HEK293T (cell line): ENCODE results near the gene LMAN2.

Experiments
- CTCF ChIA-PET: fragments of 350-600 bp; formaldehyde crosslinking; extraction: SDS; loops from one replicate; lab custom pipeline; 2021; ENCODE audit warnings: antibody characterized with exemption, inconsistent platforms; lab: Yijun Ruan, JAX
- POLR2A ChIA-PET: fragments of 350-600 bp; formaldehyde crosslinking; extraction: SDS; loops from one replicate; lab custom pipeline; 2020; ENCODE audit warnings: antibody characterized with exemption, inconsistent platforms; lab: Yijun Ruan, JAX
- DNase-seq: peaks from one replicate; pipeline ENCODE4 v3.0.0; 2012; ENCODE audit warnings: mixed read lengths; ENCODE audit errors: extremely low spot score
- ARNT ChIP-seq: fragments of 450-650 bp; IDR thresholded peaks from 2 replicates; pipeline ENCODE4 v1.6.1; 2017; ENCODE audit warnings: mild to moderate bottlenecking
- BHLHE40 ChIP-seq: fragments of 450-650 bp; IDR thresholded peaks from 2 replicates; pipeline ENCODE4 v1.6.1; 2016; ENCODE audit warnings: mild to moderate bottlenecking, moderate library complexity, borderline replicate concordance
- CTBP1 ChIP-seq: fragments of 450-650 bp; IDR thresholded peaks from 2 replicates; pipeline ENCODE4 v1.6.1; 2016; ENCODE audit warnings: borderline replicate concordance
- ELF4 ChIP-seq: fragments of 450-650 bp; IDR thresholded peaks from 2 replicates; pipeline ENCODE4 v1.6.1; 2017; ENCODE audit warnings: antibody characterized with exemption
- FOXA1 ChIP-seq: fragments of 450-650 bp; IDR thresholded peaks from 2 replicates; pipeline ENCODE4 v1.6.1; 2016; ENCODE audit warnings: mild to moderate bottlenecking
- FOXK2 ChIP-seq: fragments of 450-650 bp; IDR thresholded peaks from 2 replicates; pipeline ENCODE4 v1.6.1; 2016; ENCODE audit warnings: mild to moderate bottlenecking
- FOXM1 ChIP-seq: fragments of 450-650 bp; IDR thresholded peaks from 2 replicates; pipeline ENCODE4 v1.6.1; 2017; ENCODE audit warnings: mild to moderate bottlenecking, borderline replicate concordance
- HDGF ChIP-seq: fragments of 450-650 bp; IDR thresholded peaks from 2 replicates; pipeline ENCODE4 v1.6.1; 2017; ENCODE audit warnings: antibody characterized with exemption, borderline replicate concordance
- L3MBTL2 ChIP-seq: fragments of 450-650 bp; conservative IDR thresholded peaks from 2 replicates; pipeline ENCODE4 v1.6.1; 2016; ENCODE audit warnings: mild to moderate bottlenecking
- LEF1 ChIP-seq: fragments of 450-650 bp; IDR thresholded peaks from 2 replicates; pipeline ENCODE4 v1.6.1; 2017; ENCODE audit warnings: mild to moderate bottlenecking, borderline replicate concordance
- NFRKB ChIP-seq: fragments of 450-650 bp; IDR thresholded peaks from 2 replicates; pipeline ENCODE4 v1.6.1; 2016; ENCODE audit warnings: mild to moderate bottlenecking, moderate library complexity
- SP1 ChIP-seq: fragments of 450-650 bp; IDR thresholded peaks from 2 replicates; pipeline ENCODE4 v1.6.1; 2017
- SUZ12 ChIP-seq: fragments of 450-650 bp; IDR thresholded peaks from 2 replicates; pipeline ENCODE4 v1.6.1; 2016; ENCODE audit warnings: mild to moderate bottlenecking
- TARDBP ChIP-seq: fragments of 450-650 bp; IDR thresholded peaks from 2 replicates; pipeline ENCODE4 v1.6.1; 2016
- ZNF384 ChIP-seq: fragments of 450-650 bp; IDR thresholded peaks from 2 replicates; pipeline ENCODE4 v1.6.1; 2016
- TF ChIP-seq, protein P1 (sequence below): fragments of 450-650 bp; IDR thresholded peaks from 2 replicates; pipeline ENCODE4 v1.6.1; 2016

The LMAN2 gene, protein sequence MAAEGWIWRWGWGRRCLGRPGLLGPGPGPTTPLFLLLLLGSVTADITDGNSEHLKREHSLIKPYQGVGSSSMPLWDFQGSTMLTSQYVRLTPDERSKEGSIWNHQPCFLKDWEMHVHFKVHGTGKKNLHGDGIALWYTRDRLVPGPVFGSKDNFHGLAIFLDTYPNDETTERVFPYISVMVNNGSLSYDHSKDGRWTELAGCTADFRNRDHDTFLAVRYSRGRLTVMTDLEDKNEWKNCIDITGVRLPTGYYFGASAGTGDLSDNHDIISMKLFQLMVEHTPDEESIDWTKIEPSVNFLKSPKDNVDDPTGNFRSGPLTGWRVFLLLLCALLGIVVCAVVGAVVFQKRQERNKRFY

DNA sequence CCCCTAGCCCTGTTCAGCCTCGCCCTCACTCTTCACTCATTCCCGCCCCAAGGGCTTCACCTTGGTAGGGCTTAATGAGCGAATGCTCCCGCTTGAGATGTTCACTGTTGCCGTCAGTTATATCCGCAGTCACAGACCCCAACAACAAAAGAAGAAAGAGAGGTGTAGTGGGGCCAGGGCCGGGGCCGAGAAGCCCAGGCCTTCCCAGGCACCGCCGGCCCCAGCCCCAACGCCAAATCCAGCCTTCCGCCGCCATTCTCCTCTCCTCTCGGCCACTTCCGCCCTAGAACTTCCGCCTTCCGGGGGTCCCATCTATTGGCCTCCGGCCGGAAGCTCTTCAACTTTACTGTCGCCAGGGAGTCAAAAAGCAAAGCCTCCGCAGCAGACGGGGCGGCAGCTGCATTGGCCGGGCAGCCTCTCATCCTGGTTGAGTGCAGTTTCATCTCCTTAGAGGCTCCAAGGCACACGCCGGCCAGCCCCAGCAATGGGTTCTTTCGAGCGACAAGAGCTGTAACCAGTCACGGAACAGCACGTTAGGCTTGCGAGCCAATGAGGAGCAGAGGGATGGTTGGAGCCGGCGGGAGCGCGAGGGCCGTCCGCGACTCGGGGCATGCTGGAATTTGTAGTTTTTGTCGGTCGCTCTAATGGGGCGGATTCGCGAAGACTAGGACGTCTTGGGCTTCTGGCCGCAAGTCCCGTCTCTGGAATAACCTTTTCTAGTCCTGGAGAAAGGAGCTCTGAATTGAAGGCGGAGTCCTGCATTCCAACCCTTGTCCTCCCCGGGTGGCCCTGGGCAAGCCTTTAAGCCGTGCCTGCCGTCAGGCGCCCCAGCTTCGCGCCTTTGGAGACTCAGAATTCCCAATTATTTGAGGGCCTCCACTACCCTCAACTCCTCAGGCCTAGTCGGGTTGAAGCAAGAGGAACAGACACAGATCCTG is at the start of gene LMAN2:
Gene LMAN2 (minus strand): TSS at position 277 of the 938 bp plus-strand sequence. CDS start 21 bp downstream, at position 256.
- peak; percentile 97 for DNase-seq
- no peak for TF ChIP-seq FOXM1
- TF ChIP-seq L3MBTL2, result peak; percentile 81
- TF ChIP-seq SP1, result no peak
- TF ChIP-seq, protein P1, sequence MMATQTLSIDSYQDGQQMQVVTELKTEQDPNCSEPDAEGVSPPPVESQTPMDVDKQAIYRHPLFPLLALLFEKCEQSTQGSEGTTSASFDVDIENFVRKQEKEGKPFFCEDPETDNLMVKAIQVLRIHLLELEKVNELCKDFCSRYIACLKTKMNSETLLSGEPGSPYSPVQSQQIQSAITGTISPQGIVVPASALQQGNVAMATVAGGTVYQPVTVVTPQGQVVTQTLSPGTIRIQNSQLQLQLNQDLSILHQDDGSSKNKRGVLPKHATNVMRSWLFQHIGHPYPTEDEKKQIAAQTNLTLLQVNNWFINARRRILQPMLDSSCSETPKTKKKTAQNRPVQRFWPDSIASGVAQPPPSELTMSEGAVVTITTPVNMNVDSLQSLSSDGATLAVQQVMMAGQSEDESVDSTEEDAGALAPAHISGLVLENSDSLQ, result peak; percentile 99
- TF ChIP-seq CTBP1, result no peak; the same call in 1 of the 2 replicates
- no peak for TF ChIP-seq FOXA1
- TF ChIP-seq FOXK2, result no peak
- no peak for TF ChIP-seq ZNF384
- TF ChIP-seq NFRKB, result peak; percentile 60; the same call in 1 of the 2 replicates
- TF ChIP-seq BHLHE40, result no peak
- no peak for TF ChIP-seq ARNT
- peak; percentile 99 for TF ChIP-seq ELF4
- TF ChIP-seq TARDBP, result no peak
- no peak for TF ChIP-seq LEF1
- TF ChIP-seq HDGF, result no peak
- no peak for TF ChIP-seq SUZ12
- ChIA-PET POLR2A (interaction anchor here (0.7 to 4.2 kb wide), 20 partner anchors 9 to 104 kb away, joined by 3 to 42 read pairs (median 4); partner anchors contain the start of gene GRK6), CTCF (interaction anchor here (0.7 to 1.6 kb wide), 7 partner anchors 9 to 725 kb away, joined by 3 to 5 read pairs (median 4); no protein-coding TSS in a partner anchor)

DNA sequence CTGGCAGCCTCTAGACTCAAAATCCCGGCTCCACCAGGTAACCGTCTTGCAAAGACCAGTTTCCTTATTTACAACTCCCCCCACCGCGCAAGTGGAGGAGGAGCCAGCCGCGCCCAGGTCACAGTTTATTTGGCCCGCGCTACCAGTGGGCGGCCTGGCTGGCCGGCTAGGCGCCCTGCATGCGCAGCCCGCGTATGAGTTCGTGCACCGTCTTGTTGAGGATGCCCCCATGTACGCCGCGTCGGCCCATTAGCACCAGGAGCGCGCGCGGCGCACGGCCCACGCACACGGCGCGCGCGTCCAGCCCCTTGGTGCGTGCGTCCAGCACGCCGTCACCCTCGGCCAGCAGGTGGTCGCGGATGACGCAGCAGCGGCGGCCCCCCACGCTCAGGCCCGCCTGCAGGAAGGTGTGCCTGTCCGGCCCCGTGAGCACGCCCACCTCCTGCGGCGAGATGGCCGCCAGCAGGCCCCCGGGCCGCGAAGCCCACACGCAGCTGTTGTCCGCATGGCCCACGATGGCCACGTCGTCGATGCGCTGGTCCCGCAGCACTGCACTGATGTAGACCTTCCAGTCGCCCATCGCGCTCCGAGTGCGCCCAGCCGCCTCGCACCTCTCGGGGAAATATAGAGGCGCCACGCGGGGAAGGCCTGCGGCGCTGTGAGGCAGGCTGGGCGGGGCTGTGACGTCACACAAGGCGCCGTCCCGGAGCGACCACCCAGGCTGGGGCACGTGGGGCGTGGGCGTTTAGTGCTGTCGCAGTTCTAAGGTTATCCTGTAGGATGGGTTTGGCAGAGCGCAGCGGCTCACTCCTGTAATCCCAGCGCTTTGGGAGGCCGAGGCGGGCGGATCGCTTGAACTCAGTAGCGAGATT is 48.8 kb upstream of the LMAN2 start, which contains the start of gene PFN3:
Gene PFN3 (minus strand): TSS at position 665 of the 872 bp plus-strand sequence. CDS start 85 bp downstream, at position 580.
- CTCF ChIA-PET, result interaction anchor here (4.4 kb wide), 1 partner anchor 10 kb away, joined by 56 read pairs; no protein-coding TSS in a partner anchor
- POLR2A ChIA-PET, result no interaction called here
- no peak for DNase-seq
- TF ChIP-seq LEF1 (no peak), FOXA1 (no peak), CTBP1 (no peak), TARDBP (no peak), FOXM1 (no peak), NFRKB (no peak), ELF4 (no peak), ZNF384 (no peak), BHLHE40 (no peak)

DNA sequence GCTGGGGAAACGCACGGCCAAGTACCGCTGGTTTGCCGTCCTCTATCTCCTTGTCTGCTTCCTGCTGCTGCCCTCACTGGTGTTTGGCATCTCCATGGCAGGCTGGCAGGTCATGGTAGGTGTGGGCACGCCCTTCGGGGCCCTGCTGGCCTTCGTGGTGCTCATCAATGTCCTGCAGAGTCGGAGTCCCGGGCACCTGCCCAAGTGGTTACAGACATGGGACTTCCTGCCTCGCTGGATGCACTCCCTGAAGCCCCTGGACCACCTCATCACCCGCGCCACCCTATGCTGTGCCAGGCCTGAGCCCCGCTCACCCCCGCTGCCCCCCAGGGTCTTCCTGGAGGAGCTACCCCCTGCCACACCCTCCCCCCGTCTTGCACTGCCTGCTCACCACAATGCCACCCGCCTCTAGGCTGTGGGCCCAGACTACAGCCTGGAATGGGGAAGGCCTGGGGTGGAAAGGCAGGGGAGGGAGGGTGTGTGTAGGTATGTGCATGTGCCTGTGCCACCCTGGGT is 46.5 kb upstream of the LMAN2 start:
- POLR2A ChIA-PET, result no interaction called here
- DNase-seq, result no peak
- TF ChIP-seq ZNF384 (no peak), HDGF (no peak), L3MBTL2 (no peak), LEF1 (no peak), NFRKB (no peak), FOXK2 (no peak), CTBP1 (no peak)
- TF ChIP-seq, protein P1, result no peak
- CTCF ChIA-PET, result no interaction called here

DNA sequence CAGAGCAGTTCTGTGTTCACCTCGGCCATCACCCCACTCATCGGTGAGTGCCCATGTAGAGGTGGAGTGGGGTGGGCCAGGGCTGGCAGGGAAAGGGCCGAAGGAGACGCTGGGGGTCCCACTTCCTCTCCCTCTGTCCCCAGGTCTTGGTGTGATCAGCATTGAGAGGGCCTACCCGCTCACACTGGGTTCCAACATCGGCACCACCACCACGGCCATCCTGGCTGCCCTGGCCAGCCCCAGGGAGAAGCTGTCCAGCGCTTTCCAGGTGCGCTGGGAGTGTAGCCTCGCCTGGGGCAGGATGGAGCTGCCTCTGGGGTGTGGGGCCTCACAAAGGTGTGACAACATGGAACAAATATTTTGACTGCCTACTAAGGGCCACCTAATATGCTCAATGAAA is 45.3 kb upstream of the LMAN2 start:
- no peak for TF ChIP-seq ELF4
- no peak for TF ChIP-seq CTBP1
- TF ChIP-seq ZNF384, result no peak
- TF ChIP-seq FOXM1, result no peak
- no peak for TF ChIP-seq SUZ12
- TF ChIP-seq BHLHE40, result no peak
- TF ChIP-seq SP1, result no peak
- TF ChIP-seq, protein P1, result no peak
- no peak for TF ChIP-seq TARDBP
- no peak for TF ChIP-seq HDGF
- no peak for TF ChIP-seq ARNT
- no peak for TF ChIP-seq L3MBTL2
- no peak for TF ChIP-seq FOXA1
- TF ChIP-seq FOXK2, result no peak
- no peak for TF ChIP-seq LEF1
- no peak for TF ChIP-seq NFRKB
- no peak for DNase-seq
- CTCF ChIA-PET, result interaction anchor here (1.0 kb wide), 1 partner anchor 98 kb away, joined by 3 read pairs; no protein-coding TSS in a partner anchor
- POLR2A ChIA-PET, result no interaction called here
